NCI-H1694 treated with DMSO at 0.1 percent for 48 hours (cell line): ENCODE results near the gene HGS.

Source experiments
- DNase-seq: peaks from one replicate; lab custom pipeline; 2025; lab: John Stamatoyannopoulos, UW

HGS gene

GRCh38 chr17:81741594-81742452, 58.0 kb downstream of the HGS start:
- no peak for DNase-seq
